ENCODE data around the gene TLN1. TPM values are rescaled to one million over a fixed set of nuclear protein-coding genes. Genes with fewer than 3 reads are reported as not detected.

Gene TLN1
- total and polyA plus RNA-seq, 3 experiments from 2014 or later = 161 to 249 (median 248) TPM

GRCh38 chr9:35713578-35713977 lies 18.4 kb downstream of the TLN1 start:
- peak overlapping the region in 1 of 8 donors; percentile 17 for H3K27ac Mint-ChIP-seq
- Histone ChIP-seq H3K9me3 (ENCODE audit: low read length) (no peaks in the 10 kb centered on the region), H3K27me3 (ENCODE audit: insufficient read depth, low read length, poor library complexity, severe bottlenecking) (no peaks in the 10 kb centered on the region), H3K27ac (ENCODE audit: low read depth, low read length) (no peak overlapping the region), H3K4me3 (ENCODE audit: low read length) (no peak overlapping the region), H3K36me3 (ENCODE audit: insufficient read depth, low read length) (peaks cover 88% of the 10 kb centered on the region), H3K4me1 (ENCODE audit: insufficient read depth, low read length) (no peaks in the 10 kb centered on the region)
- CTCF ChIA-PET = interaction anchor here (5.5 kb wide), 1 partner anchor 17 kb away, joined by 40 read pairs; no protein-coding TSS in a partner anchor
- H3K4me3 Mint-ChIP-seq = no peak overlapping the region
- DNase-seq = no peak
- H3K27me3 Mint-ChIP-seq = no peaks in the 10 kb centered on the region
- no peaks in the 10 kb centered on the region for H3K9me3 Mint-ChIP-seq
- H3K4me1 Mint-ChIP-seq = peaks cover 0 to 3% (median 0%) of the 10 kb centered on the region in 3 donors
- H3K36me3 Mint-ChIP-seq = peaks cover 14 to 91% (median 20%) of the 10 kb centered on the region in 3 donors
- POLR2A ChIA-PET = no interaction called here

GRCh38 chr9:35712762-35713400 lies 19.1 kb downstream of the TLN1 start:
- H3K4me3 ChIP-seq (ENCODE audit: low read length) = no peak overlapping the region
- no peak overlapping the region for H3K27ac Mint-ChIP-seq
- no peak for DNase-seq
- H3K9me3 Mint-ChIP-seq = no peaks in the 10 kb centered on the region
- H3K9me3 ChIP-seq (ENCODE audit: low read length) = no peaks in the 10 kb centered on the region
- no peaks in the 10 kb centered on the region for H3K4me1 ChIP-seq (ENCODE audit: insufficient read depth, low read length)
- ChIA-PET CTCF (interaction anchor here (1.0 to 5.5 kb wide), 2 partner anchors 17 to 109 kb away, joined by 3 to 40 read pairs; no protein-coding TSS in a partner anchor), POLR2A (no interaction called here)
- H3K27me3 ChIP-seq (ENCODE audit: insufficient read depth, low read length, poor library complexity, severe bottlenecking) = no peaks in the 10 kb centered on the region
- peaks cover 0 to 2% of the 10 kb centered on the region in 2 donors for H3K27me3 Mint-ChIP-seq
- H3K4me1 Mint-ChIP-seq = peaks cover 0 to 4% (median 0%) of the 10 kb centered on the region in 3 donors
- peaks cover 88% of the 10 kb centered on the region for H3K36me3 ChIP-seq (ENCODE audit: insufficient read depth, low read length)
- H3K36me3 Mint-ChIP-seq = peaks cover 11 to 91% (median 21%) of the 10 kb centered on the region in 3 donors
- no peak overlapping the region for H3K27ac ChIP-seq (ENCODE audit: low read depth, low read length)
- no peak overlapping the region for H3K4me3 Mint-ChIP-seq

GRCh38 chr9:35711501-35712428 lies 20.2 kb downstream of the TLN1 start:
- CTCF ChIA-PET = interaction anchor here (0.8 to 5.5 kb wide), 4 partner anchors 16 to 108 kb away, joined by 3 to 40 read pairs (median 3); no protein-coding TSS in a partner anchor
- Histone ChIP-seq H3K4me3 (ENCODE audit: low read length) (no peak overlapping the region), H3K4me1 (ENCODE audit: insufficient read depth, low read length) (no peaks in the 10 kb centered on the region), H3K36me3 (ENCODE audit: insufficient read depth, low read length) (peaks cover 88% of the 10 kb centered on the region), H3K27ac (ENCODE audit: low read depth, low read length) (no peak overlapping the region), H3K9me3 (ENCODE audit: low read length) (no peaks in the 10 kb centered on the region), H3K27me3 (ENCODE audit: insufficient read depth, low read length, poor library complexity, severe bottlenecking) (no peaks in the 10 kb centered on the region)
- DNase-seq = no peak
- H3K4me3 Mint-ChIP-seq = no peak overlapping the region
- H3K27me3 Mint-ChIP-seq = peaks cover 0 to 2% of the 10 kb centered on the region in 2 donors
- POLR2A ChIA-PET = interaction anchor here (0.5 kb wide), 1 partner anchor 62 kb away, joined by 6 read pairs; no protein-coding TSS in a partner anchor
- peak overlapping the region in 4 of 8 donors; percentile 17 to 87 (median 61) for H3K27ac Mint-ChIP-seq
- peaks cover 21 to 91% (median 29%) of the 10 kb centered on the region in 3 donors for H3K36me3 Mint-ChIP-seq
- peaks cover 0 to 4% (median 1%) of the 10 kb centered on the region in 3 donors for H3K4me1 Mint-ChIP-seq
- H3K9me3 Mint-ChIP-seq = no peaks in the 10 kb centered on the region

GRCh38 chr9:35710818-35711500 lies 21.0 kb downstream of the TLN1 start:
- peaks cover 0 to 4% (median 1%) of the 10 kb centered on the region in 3 donors for H3K4me1 Mint-ChIP-seq
- no peak overlapping the region for H3K4me3 Mint-ChIP-seq
- H3K27me3 Mint-ChIP-seq = peaks cover 0 to 2% of the 10 kb centered on the region in 2 donors
- H3K9me3 Mint-ChIP-seq = no peaks in the 10 kb centered on the region
- Histone ChIP-seq H3K9me3 (ENCODE audit: low read length) (no peaks in the 10 kb centered on the region), H3K27ac (ENCODE audit: low read depth, low read length) (no peak overlapping the region), H3K4me3 (ENCODE audit: low read length) (no peak overlapping the region), H3K36me3 (ENCODE audit: insufficient read depth, low read length) (peaks cover 89% of the 10 kb centered on the region), H3K27me3 (ENCODE audit: insufficient read depth, low read length, poor library complexity, severe bottlenecking) (no peaks in the 10 kb centered on the region), H3K4me1 (ENCODE audit: insufficient read depth, low read length) (no peaks in the 10 kb centered on the region)
- no peak for DNase-seq
- ChIA-PET POLR2A (interaction anchor here (0.5 to 0.9 kb wide), 2 partner anchors 61 to 105 kb away, joined by 6 read pairs; no protein-coding TSS in a partner anchor), CTCF (interaction anchor here (0.8 to 5.5 kb wide), 4 partner anchors 15 to 100 kb away, joined by 3 to 40 read pairs (median 3); partner anchors contain the start of genes CREB3 and TLN1)
- H3K27ac Mint-ChIP-seq = peak overlapping the region in 1 of 8 donors; percentile 11
- H3K36me3 Mint-ChIP-seq = peaks cover 19 to 92% (median 25%) of the 10 kb centered on the region in 3 donors

- Histone ChIP-seq H3K36me3 (ENCODE audit: insufficient read depth, low read length) (peaks cover 90% of the 10 kb centered on the region), H3K27ac (ENCODE audit: low read depth, low read length) (no peak overlapping the region), H3K27me3 (ENCODE audit: insufficient read depth, low read length, poor library complexity, severe bottlenecking) (no peaks in the 10 kb centered on the region), H3K9me3 (ENCODE audit: low read length) (no peaks in the 10 kb centered on the region), H3K4me1 (ENCODE audit: insufficient read depth, low read length) (no peaks in the 10 kb centered on the region), H3K4me3 (ENCODE audit: low read length) (no peak overlapping the region)
- Mint-ChIP-seq H3K36me3 (peaks cover 23 to 92% (median 32%) of the 10 kb centered on the region in 3 donors), H3K9me3 (no peaks in the 10 kb centered on the region), H3K27ac (peak overlapping the region in 6 of 8 donors; percentile 34 to 96 (median 38)), H3K4me1 (peaks cover 0 to 4% (median 1%) of the 10 kb centered on the region in 3 donors), H3K27me3 (peaks cover 0 to 2% of the 10 kb centered on the region in 2 donors), H3K4me3 (peak overlapping the region in 1 of 7 donors; percentile 64)
- CTCF ChIA-PET = interaction anchor here (0.6 to 5.5 kb wide), 4 partner anchors 12 to 104 kb away, joined by 3 to 33 read pairs (median 8); partner anchors contain the start of genes CCDC107 and RMRP
- DNase-seq = no peak
- POLR2A ChIA-PET = interaction anchor here (0.6 kb wide), 1 partner anchor 19 kb away, joined by 3 read pairs; no protein-coding TSS in a partner anchor
Observed at GRCh38 chr9:35708146-35708545, 23.8 kb downstream of the TLN1 start.

- peaks cover 23 to 89% (median 35%) of the 10 kb centered on the region in 3 donors for H3K36me3 Mint-ChIP-seq
- H3K9me3 ChIP-seq (ENCODE audit: low read length) = no peaks in the 10 kb centered on the region
- H3K27me3 ChIP-seq (ENCODE audit: insufficient read depth, low read length, poor library complexity, severe bottlenecking) = no peaks in the 10 kb centered on the region
- H3K4me3 ChIP-seq (ENCODE audit: low read length) = no peak overlapping the region
- no peaks in the 10 kb centered on the region for H3K4me1 ChIP-seq (ENCODE audit: insufficient read depth, low read length)
- H3K27ac ChIP-seq (ENCODE audit: low read depth, low read length) = no peak overlapping the region
- peaks cover 93% of the 10 kb centered on the region for H3K36me3 ChIP-seq (ENCODE audit: insufficient read depth, low read length)
- peaks cover 0 to 4% (median 1%) of the 10 kb centered on the region in 3 donors for H3K4me1 Mint-ChIP-seq
- H3K4me3 Mint-ChIP-seq = no peak overlapping the region
- CTCF ChIA-PET = interaction anchor here (1.4 to 5.5 kb wide), 5 partner anchors 11 to 175 kb away, joined by 3 to 33 read pairs (median 4); partner anchors contain the start of genes CCDC107 and RMRP
- no peaks in the 10 kb centered on the region for H3K9me3 Mint-ChIP-seq
- H3K27me3 Mint-ChIP-seq = peaks cover 0 to 2% of the 10 kb centered on the region in 2 donors
- peak overlapping the region in 5 of 8 donors; percentile 32 to 57 (median 47) for H3K27ac Mint-ChIP-seq
- POLR2A ChIA-PET = interaction anchor here (0.9 kb wide), 1 partner anchor 24 kb away, joined by 3 read pairs; no protein-coding TSS in a partner anchor
- no peak for DNase-seq
Observed at GRCh38 chr9:35706951-35707350, 25.0 kb downstream of the TLN1 start.

GRCh38 chr9:35705836-35706430 lies 26.1 kb downstream of the TLN1 start:
- Mint-ChIP-seq H3K36me3 (peaks cover 20 to 79% (median 34%) of the 10 kb centered on the region in 3 donors), H3K4me3 (no peak overlapping the region), H3K4me1 (peaks cover 0 to 4% (median 1%) of the 10 kb centered on the region in 3 donors), H3K9me3 (no peaks in the 10 kb centered on the region), H3K27ac (peak overlapping the region in 1 of 8 donors; percentile 71), H3K27me3 (peaks cover 0 to 2% of the 10 kb centered on the region in 2 donors)
- no peak for DNase-seq
- Histone ChIP-seq H3K4me1 (ENCODE audit: insufficient read depth, low read length) (no peaks in the 10 kb centered on the region), H3K4me3 (ENCODE audit: low read length) (no peak overlapping the region), H3K27ac (ENCODE audit: low read depth, low read length) (no peak overlapping the region), H3K27me3 (ENCODE audit: insufficient read depth, low read length, poor library complexity, severe bottlenecking) (no peaks in the 10 kb centered on the region), H3K36me3 (ENCODE audit: insufficient read depth, low read length) (peaks cover 93% of the 10 kb centered on the region), H3K9me3 (ENCODE audit: low read length) (no peaks in the 10 kb centered on the region)
- ChIA-PET CTCF (interaction anchor here (0.6 to 5.5 kb wide), 5 partner anchors 10 to 822 kb away, joined by 3 to 33 read pairs (median 4); no protein-coding TSS in a partner anchor), POLR2A (interaction anchor here (0.9 kb wide), 1 partner anchor 25 kb away, joined by 3 read pairs; no protein-coding TSS in a partner anchor)
